NT2/D1 (cell line): ENCODE data around the gene CDH20.
"Not testable (repeated sequence)": the region's sequence is repeated elsewhere in the genome, so short reads cannot be mapped to it uniquely, and the experiment has no call there.

Source experiments
- DNase-seq: peaks from one replicate; pipeline ENCODE4 v3.0.0-alpha.2; 2011; ENCODE audit warnings: low read depth, low spot score
- H3K27me3 ChIP-seq: 2 replicates; pipeline ENCODE4 v1.6.0; 2011; ENCODE audit warnings: mild to moderate bottlenecking; ENCODE audit not compliant: insufficient read length, insufficient read depth
- H3K36me3 ChIP-seq: 2 replicates; pipeline ENCODE4 v1.6.1; 2011; ENCODE audit warnings: mild to moderate bottlenecking, low read length, mixed read lengths; ENCODE audit not compliant: insufficient read depth, insufficient read length
- H3K4me1 ChIP-seq: 2 replicates; pipeline ENCODE4 v1.5.1; 2011; ENCODE audit not compliant: insufficient read depth, insufficient read length
- H3K4me3 ChIP-seq: 2 replicates; pipeline ENCODE4 v1.5.1; 2011; ENCODE audit warnings: low read depth; ENCODE audit not compliant: insufficient read length
- H3K9ac ChIP-seq: 2 replicates; pipeline ENCODE4 v1.6.0; 2011; ENCODE audit warnings: low read depth; ENCODE audit not compliant: insufficient read length
- H3K9me3 ChIP-seq: 2 replicates; pipeline ENCODE4 v1.5.1; 2011; ENCODE audit warnings: mild to moderate bottlenecking, low read length; ENCODE audit not compliant: insufficient read depth
- SUZ12 ChIP-seq: IDR thresholded peaks from 2 replicates; pipeline ENCODE4 v1.6.1; 2011; ENCODE audit not compliant: insufficient read length, insufficient read depth; ENCODE audit errors: extremely low read depth
- YY1 ChIP-seq: IDR thresholded peaks from 2 replicates; pipeline ENCODE4 v1.6.1; 2011; ENCODE audit not compliant: insufficient read length, insufficient read depth
- ZNF274 ChIP-seq: IDR thresholded peaks from 2 replicates; pipeline ENCODE4 v1.6.1; 2011; ENCODE audit warnings: mild to moderate bottlenecking, low read depth, low read length

Gene CDH20

DNA sequence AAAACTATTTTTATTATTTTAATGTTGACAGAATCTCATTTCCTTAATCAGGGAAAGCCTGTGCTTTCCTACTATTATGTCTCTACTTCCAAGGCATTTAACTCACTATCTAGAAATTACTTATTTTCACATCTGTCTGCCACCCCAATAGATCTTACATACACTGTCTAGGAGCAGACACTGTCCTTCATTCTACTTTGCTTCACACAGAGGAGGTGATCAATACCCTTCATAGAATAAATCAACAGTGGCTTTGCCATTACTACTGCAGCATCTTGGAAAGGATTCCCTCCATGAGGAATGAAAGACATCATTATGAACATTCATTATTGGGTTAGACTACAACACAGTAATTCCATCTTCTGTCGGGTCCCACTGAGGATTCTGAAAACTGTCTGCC, 31.7 kb downstream of the CDH20 start:
- H3K27me3 ChIP-seq, result no peaks in the 10 kb centered on the region
- TF ChIP-seq SUZ12 (no peak), ZNF274 (no peak), YY1 (no peak)

DNA sequence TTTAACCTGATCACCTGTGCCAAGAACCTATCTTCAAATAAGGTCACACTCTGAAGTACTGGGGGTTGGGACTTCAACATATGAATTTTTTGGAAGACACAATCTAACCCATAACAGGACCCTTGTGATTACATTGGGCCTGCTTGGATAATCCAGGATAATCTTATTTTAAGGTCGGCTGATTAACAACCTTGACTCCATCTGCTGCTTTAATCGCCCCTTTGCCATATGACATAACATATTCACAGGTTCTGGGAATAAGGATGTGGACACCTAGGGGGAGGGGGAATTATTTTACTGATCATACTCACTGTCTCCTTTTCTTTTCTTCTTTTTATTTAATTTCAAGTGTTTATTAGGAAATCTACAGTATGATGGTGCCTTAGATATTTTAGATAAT, 34.8 kb downstream of the CDH20 start:
- TF ChIP-seq YY1, result no peak
- no peak for TF ChIP-seq SUZ12
- no peak for TF ChIP-seq ZNF274
- H3K9me3 ChIP-seq, result no peaks in the 10 kb centered on the region
- DNase-seq, result no peak
- no peaks in the 10 kb centered on the region for H3K36me3 ChIP-seq
- H3K4me3 ChIP-seq, result no peak overlapping the region
- H3K9ac ChIP-seq, result no peak overlapping the region
- no peaks in the 10 kb centered on the region for H3K27me3 ChIP-seq
- no peaks in the 10 kb centered on the region for H3K4me1 ChIP-seq

More for the DNA sequence above, 31.7 kb downstream of the CDH20 start:
- H3K9me3 ChIP-seq, result no peaks in the 10 kb centered on the region
- no peak overlapping the region for H3K4me3 ChIP-seq
- H3K4me1 ChIP-seq, result no peaks in the 10 kb centered on the region
- no peaks in the 10 kb centered on the region for H3K36me3 ChIP-seq
- DNase-seq, result no peak
- no peak overlapping the region for H3K9ac ChIP-seq

DNA sequence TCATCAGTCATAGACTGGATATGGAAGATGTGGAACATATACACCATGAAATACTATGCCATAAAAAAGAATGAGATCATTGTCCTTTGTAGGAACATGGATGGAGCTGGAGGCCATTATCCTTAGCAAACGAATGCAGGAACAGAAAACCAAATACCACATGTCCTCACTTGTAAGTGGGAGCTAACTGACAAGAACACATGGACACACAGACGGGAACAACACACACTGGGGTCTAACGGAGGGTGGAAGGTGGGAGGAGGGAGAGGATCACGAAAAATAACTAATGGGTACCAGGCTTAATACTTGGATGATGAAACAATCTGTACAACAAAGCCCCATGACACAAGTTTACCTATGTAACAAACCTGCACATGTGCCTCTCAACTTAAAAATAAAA, 36.4 kb downstream of the CDH20 start:
- H3K36me3 ChIP-seq, H3K4me1 ChIP-seq, H3K4me3 ChIP-seq, DNase-seq, H3K9ac ChIP-seq, H3K9me3 ChIP-seq, H3K27me3 ChIP-seq: not testable (repeated sequence)

- no peak for DNase-seq
- no peak overlapping the region for H3K4me3 ChIP-seq
- no peak for TF ChIP-seq SUZ12
- no peak for TF ChIP-seq YY1
- no peak for TF ChIP-seq ZNF274
Measured at GRCh38 chr18:61371111-61371510, 37.9 kb downstream of the CDH20 start.

DNA sequence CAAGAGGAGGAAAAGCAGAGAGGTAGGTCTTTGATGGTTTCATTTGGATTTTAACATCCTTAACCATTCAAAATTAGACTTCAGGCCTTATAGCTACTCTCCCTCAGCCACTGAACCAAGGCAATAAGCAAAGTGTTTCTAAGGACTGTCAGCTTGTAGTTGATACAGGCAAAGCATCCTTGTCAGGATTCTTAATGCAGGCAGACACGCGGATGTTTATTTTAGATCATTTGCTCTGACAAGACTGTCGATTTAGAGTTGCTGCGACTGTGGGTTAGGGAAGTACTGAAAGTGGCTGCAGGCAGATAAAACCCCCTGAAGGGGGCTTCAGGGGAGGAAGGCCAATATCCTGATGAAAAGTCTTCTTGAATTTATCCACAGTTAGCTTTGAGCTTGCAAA, 46.6 kb downstream of the CDH20 start:
- H3K4me1 ChIP-seq, result no peaks in the 10 kb centered on the region
- DNase-seq, result no peak
- no peak overlapping the region for H3K9ac ChIP-seq
- H3K36me3 ChIP-seq, result no peaks in the 10 kb centered on the region
- H3K4me3 ChIP-seq, result no peak overlapping the region
- H3K9me3 ChIP-seq, result no peaks in the 10 kb centered on the region
- TF ChIP-seq YY1 (no peak), SUZ12 (no peak), ZNF274 (no peak)
- no peaks in the 10 kb centered on the region for H3K27me3 ChIP-seq

More at GRCh38 chr18:61371111-61371510, 37.9 kb downstream of the CDH20 start:
- H3K9ac ChIP-seq, result no peak overlapping the region
- no peaks in the 10 kb centered on the region for H3K9me3 ChIP-seq
- H3K27me3 ChIP-seq, result no peaks in the 10 kb centered on the region
- H3K36me3 ChIP-seq, result no peaks in the 10 kb centered on the region
- H3K4me1 ChIP-seq, result no peaks in the 10 kb centered on the region

- Histone ChIP-seq H3K36me3 (no peaks in the 10 kb centered on the region), H3K4me1 (no peaks in the 10 kb centered on the region), H3K9ac (no peak overlapping the region), H3K4me3 (no peak overlapping the region), H3K9me3 (no peaks in the 10 kb centered on the region), H3K27me3 (no peaks in the 10 kb centered on the region)
- DNase-seq, result no peak
- TF ChIP-seq YY1, result no peak
- no peak for TF ChIP-seq SUZ12
- no peak for TF ChIP-seq ZNF274
Measured at GRCh38 chr18:61388010-61388409, 54.8 kb downstream of the CDH20 start.

GRCh38 chr18:61394983-61395382, 61.8 kb downstream of the CDH20 start:
- no peak for DNase-seq
- H3K9me3 ChIP-seq, result no peaks in the 10 kb centered on the region
- no peaks in the 10 kb centered on the region for H3K27me3 ChIP-seq
- H3K4me1 ChIP-seq, result no peaks in the 10 kb centered on the region
- no peak for TF ChIP-seq YY1
- no peak for TF ChIP-seq ZNF274
- no peak for TF ChIP-seq SUZ12
- H3K36me3 ChIP-seq, result no peaks in the 10 kb centered on the region
- no peak overlapping the region for H3K9ac ChIP-seq
- H3K4me3 ChIP-seq, result no peak overlapping the region

DNA sequence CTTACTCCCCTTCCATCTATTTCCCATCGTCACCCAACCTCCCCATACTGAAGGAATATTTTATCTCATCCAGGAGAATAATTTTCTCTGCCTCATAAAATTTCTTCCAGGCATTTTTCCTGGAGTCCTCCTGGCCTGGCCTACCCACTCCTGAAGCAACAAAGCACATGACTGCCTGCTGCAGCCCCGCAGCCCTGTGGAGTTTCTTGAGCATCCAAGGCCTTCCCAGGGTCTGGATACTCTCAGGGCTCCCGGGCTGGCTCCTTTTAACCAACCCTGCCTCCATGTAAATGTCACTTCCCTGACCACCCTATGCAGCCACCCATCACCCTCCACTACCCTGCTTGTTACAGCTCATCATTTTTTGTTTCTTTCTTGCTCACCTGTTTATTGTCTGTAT, 64.0 kb downstream of the CDH20 start:
- H3K9me3 ChIP-seq, result no peaks in the 10 kb centered on the region
- TF ChIP-seq SUZ12 (no peak), ZNF274 (no peak), YY1 (no peak)
- H3K27me3 ChIP-seq, result no peaks in the 10 kb centered on the region
- H3K4me1 ChIP-seq, result no peaks in the 10 kb centered on the region
- DNase-seq, result no peak
- H3K4me3 ChIP-seq, result no peak overlapping the region
- H3K9ac ChIP-seq, result no peak overlapping the region
- no peaks in the 10 kb centered on the region for H3K36me3 ChIP-seq
